Naive thymus-derived CD8-positive, alpha-beta T cell (primary cell): ENCODE measurements around the gene GADL1. TPM values are rescaled to one million over a fixed set of nuclear protein-coding genes. Genes with fewer than 3 reads are reported as not detected.
A peak's percentile ranks its signal among the peaks of the same experiment; 100 is the strongest.

ENCODE experiments used
- ATAC-seq, 2 donors: fragments of 150-1000 bp; cut with Tn5 transposase in 1 of 2; sonication (Bioruptor Pico), chemical (Tn5 transposase) in 1 of 2; 1 replicate in 1 of 2; 2 replicates in 1 of 2; pipeline ENCODE4 v1.10.0; 2021; ENCODE audit warnings: mild to moderate bottlenecking in 2 of 2, moderate library complexity in 2 of 2
- POLR2A ChIA-PET: fragments of 350-600 bp; sonication (Branson Sonifier 250); formaldehyde crosslinking; loops from one replicate; lab custom pipeline; 2021; ENCODE audit warnings: antibody characterized with exemption; lab: Charles Lee
- DNase-seq, 10 donors: peaks; one replicate each; pipeline versions ENCODE4 v3.0.0 to v3.0.0-alpha.2; 2020 to 2022
- H3K27ac Mint-ChIP-seq, 10 donors: one replicate each; pipeline ENCODE4 v1.8.0; 2020 to 2022; ENCODE audit warnings: mild to moderate bottlenecking in 10 of 10, mixed read lengths in 10 of 10, moderate library complexity in 4 of 10, inconsistent platforms in 1 of 10
- H3K27me3 Mint-ChIP-seq, 5 donors: one replicate each; pipeline ENCODE4 v1.8.0; 2021 to 2022; ENCODE audit warnings: mixed read lengths in 5 of 5
- H3K36me3 Mint-ChIP-seq, 3 donors: one replicate each; pipeline ENCODE4 v1.8.0; 2020 to 2022; ENCODE audit warnings: mixed read lengths in 3 of 3, mild to moderate bottlenecking in 2 of 3, inconsistent platforms in 1 of 3
- H3K4me1 Mint-ChIP-seq, 4 donors: one replicate each; pipeline ENCODE4 v1.8.0; 2021 to 2022; ENCODE audit warnings: mixed read lengths in 4 of 4
- H3K4me3 Mint-ChIP-seq, 10 donors: one replicate each; pipeline ENCODE4 v1.8.0; 2020 to 2022; ENCODE audit warnings: mild to moderate bottlenecking in 10 of 10, mixed read lengths in 10 of 10, moderate library complexity in 6 of 10, inconsistent platforms in 1 of 10
- H3K9me3 Mint-ChIP-seq, 9 donors: one replicate each; pipeline ENCODE4 v1.8.0; 2020 to 2022; ENCODE audit warnings: mixed read lengths in 9 of 9, mild to moderate bottlenecking in 3 of 9, inconsistent platforms in 1 of 9, moderate library complexity in 1 of 9
- polyA plus RNA-seq, 3 donors: library from polyadenylated mRNA; unstranded; fragments of 300-500 nt; fragmentation: Illumina TruSeq; gene quantifications; one replicate each; pipeline ENCODE4 v1.2.3, GENCODE V29; 2021
- total RNA-seq, 8 experiments: library from RNA in 2 of 8; stranded (reverse) in 2 of 8; gene quantifications; one replicate each; pipeline ENCODE4 v1.2.3 and lab custom pipeline; 2021 to 2026

GADL1 gene
- total and polyA plus RNA-seq, 5 experiments from 2014 or later, result not detected

DNA sequence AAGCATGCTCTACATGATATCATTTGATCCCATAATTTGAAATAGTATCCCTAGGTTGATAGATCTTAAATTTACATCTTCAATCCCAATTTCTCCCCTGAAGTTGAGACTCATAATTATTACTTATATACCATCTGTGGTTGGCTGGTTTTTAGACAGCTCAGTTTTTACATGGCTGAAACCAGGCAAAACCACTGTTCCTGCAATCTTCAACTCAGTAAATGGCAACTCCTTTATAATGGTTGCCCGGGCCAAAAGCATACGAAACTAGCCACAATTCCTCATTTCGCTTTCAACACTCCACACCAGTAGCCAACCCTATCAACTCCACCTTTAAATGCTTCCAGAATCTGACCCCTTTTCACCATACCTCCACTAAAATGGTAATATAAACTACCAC, 169.6 kb downstream of the GADL1 start:
- POLR2A ChIA-PET, result interaction anchor here (1.6 kb wide), 1 partner anchor 18 kb away, joined by 3 read pairs; no protein-coding TSS in a partner anchor
- no peak overlapping the region for H3K4me3 Mint-ChIP-seq
- no peak for ATAC-seq
- no peak overlapping the region for H3K27ac Mint-ChIP-seq
- DNase-seq, result no peak
- peaks cover 0 to 16% (median 0%) of the 10 kb centered on the region in 9 donors for H3K9me3 Mint-ChIP-seq
- H3K4me1 Mint-ChIP-seq, result peaks cover 9 to 18% (median 12%) of the 10 kb centered on the region in 4 donors
- H3K27me3 Mint-ChIP-seq, result no peaks in the 10 kb centered on the region
- peaks cover 0 to 7% (median 3%) of the 10 kb centered on the region in 3 donors for H3K36me3 Mint-ChIP-seq

DNA sequence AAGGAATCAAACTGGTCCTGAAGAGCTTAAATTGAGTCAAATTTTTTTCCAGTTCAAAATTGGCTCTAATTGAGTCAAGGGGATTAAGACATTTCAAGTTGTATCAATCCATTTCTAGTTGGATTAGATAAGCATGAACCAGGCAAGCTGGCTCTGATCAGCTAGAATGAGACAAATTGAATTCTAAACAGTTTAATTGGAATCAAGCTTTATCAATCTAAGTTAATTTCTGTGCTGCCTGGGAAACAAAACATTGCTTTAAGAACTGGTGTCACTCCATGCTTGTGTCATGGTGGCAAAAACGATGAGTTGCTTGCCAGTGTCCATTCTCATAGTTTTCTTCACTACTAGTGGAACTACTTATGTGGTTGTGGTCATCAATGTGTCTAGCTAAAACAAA, 171.2 kb downstream of the GADL1 start:
- H3K4me3 Mint-ChIP-seq, result no peak overlapping the region
- H3K9me3 Mint-ChIP-seq, result peaks cover 0 to 16% (median 0%) of the 10 kb centered on the region in 9 donors
- H3K27ac Mint-ChIP-seq, result no peak overlapping the region
- DNase-seq, result no peak
- peaks cover 0 to 7% (median 3%) of the 10 kb centered on the region in 3 donors for H3K36me3 Mint-ChIP-seq
- H3K27me3 Mint-ChIP-seq, result no peaks in the 10 kb centered on the region
- peaks cover 1 to 5% (median 3%) of the 10 kb centered on the region in 4 donors for H3K4me1 Mint-ChIP-seq
- ATAC-seq, result no peak
- POLR2A ChIA-PET, result no interaction called here

- peaks cover 0 to 7% (median 3%) of the 10 kb centered on the region in 3 donors for H3K36me3 Mint-ChIP-seq
- no peak overlapping the region for H3K4me3 Mint-ChIP-seq
- no peak overlapping the region for H3K27ac Mint-ChIP-seq
- no peaks in the 10 kb centered on the region for H3K27me3 Mint-ChIP-seq
- H3K4me1 Mint-ChIP-seq, result peaks cover 0 to 6% (median 3%) of the 10 kb centered on the region in 4 donors
- peaks cover 0 to 16% (median 0%) of the 10 kb centered on the region in 9 donors for H3K9me3 Mint-ChIP-seq
- DNase-seq (no peak), ATAC-seq (no peak)
- POLR2A ChIA-PET, result no interaction called here
Measured at GRCh38 chr3:30721314-30721634, 173.2 kb downstream of the GADL1 start.

DNA sequence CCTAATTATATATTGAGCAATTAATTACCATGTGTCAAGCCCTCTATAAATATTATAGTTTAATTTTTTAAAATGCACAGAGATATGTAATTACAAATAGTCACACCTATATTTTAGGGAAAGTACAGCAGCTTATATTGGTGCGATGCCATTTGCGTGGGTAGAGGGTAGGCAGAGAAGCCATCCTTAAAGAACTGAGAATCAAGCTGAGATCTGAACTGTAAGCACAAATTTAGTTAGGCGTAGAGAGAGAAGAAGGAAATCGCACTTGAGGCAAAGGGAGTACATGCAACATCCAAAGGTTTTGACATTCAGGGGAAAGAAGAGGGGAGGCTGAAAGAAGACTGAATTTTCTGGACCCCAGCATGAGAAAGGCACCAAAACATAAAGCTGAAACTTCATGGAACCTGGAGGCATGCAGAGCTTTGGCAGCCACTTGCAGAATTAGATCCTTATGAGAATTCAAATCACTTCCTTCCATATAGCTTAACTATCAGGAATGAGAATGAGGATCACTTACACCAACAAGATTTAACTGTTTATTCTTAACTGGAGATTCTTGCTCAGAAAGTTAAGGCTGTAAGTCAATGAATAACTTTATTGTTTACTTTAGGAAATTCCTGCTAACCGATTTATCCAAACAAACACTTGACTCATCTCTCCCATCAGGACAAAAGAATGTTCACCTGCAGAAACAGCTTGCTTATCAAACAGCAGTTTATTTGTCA, 173.7 kb downstream of the GADL1 start:
- ATAC-seq (no peak), DNase-seq (no peak)
- H3K36me3 Mint-ChIP-seq, result peaks cover 0 to 7% (median 3%) of the 10 kb centered on the region in 3 donors
- H3K27me3 Mint-ChIP-seq, result no peaks in the 10 kb centered on the region
- peaks cover 0 to 16% (median 0%) of the 10 kb centered on the region in 9 donors for H3K9me3 Mint-ChIP-seq
- peaks cover 0 to 6% (median 3%) of the 10 kb centered on the region in 4 donors for H3K4me1 Mint-ChIP-seq
- POLR2A ChIA-PET, result no interaction called here
- H3K4me3 Mint-ChIP-seq, result no peak overlapping the region
- H3K27ac Mint-ChIP-seq, result no peak overlapping the region

DNA sequence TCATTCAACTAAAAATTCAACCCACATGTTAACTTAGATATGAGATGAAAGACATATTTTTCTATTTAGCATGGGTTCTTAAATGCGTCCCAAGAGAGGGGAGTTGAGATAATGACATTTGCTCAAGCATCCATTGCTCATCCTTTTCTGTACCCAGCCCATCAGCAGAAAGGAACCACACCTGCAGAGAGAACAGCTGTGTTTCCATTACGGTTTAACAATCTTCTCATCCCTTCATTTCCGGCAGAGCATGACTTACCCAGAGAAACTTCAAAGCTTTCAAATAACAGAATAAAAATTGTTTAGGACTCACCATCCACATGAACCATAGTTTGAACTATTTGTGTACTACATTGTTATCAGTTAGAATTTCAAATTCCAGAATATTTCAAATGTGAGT, 174.9 kb downstream of the GADL1 start:
- POLR2A ChIA-PET, result interaction anchor here (1.0 kb wide), 1 partner anchor 17 kb away, joined by 5 read pairs; no protein-coding TSS in a partner anchor

GRCh38 chr3:30713885-30714503, 180.5 kb downstream of the GADL1 start:
- no peaks in the 10 kb centered on the region for H3K27me3 Mint-ChIP-seq
- ATAC-seq, result no peak
- H3K36me3 Mint-ChIP-seq, result no peaks in the 10 kb centered on the region
- H3K4me1 Mint-ChIP-seq, result peaks cover 5 to 30% (median 9%) of the 10 kb centered on the region in 4 donors
- no peak for DNase-seq
- POLR2A ChIA-PET, result interaction anchor here (0.9 kb wide), 1 partner anchor 12 kb away, joined by 3 read pairs; no protein-coding TSS in a partner anchor
- no peak overlapping the region for H3K27ac Mint-ChIP-seq
- no peak overlapping the region for H3K4me3 Mint-ChIP-seq
- peaks cover 0 to 3% (median 0%) of the 10 kb centered on the region in 9 donors for H3K9me3 Mint-ChIP-seq

More for the DNA sequence above, 174.9 kb downstream of the GADL1 start:
- Mint-ChIP-seq H3K4me1 (peaks cover 0 to 4% (median 1%) of the 10 kb centered on the region in 4 donors), H3K27me3 (no peaks in the 10 kb centered on the region), H3K27ac (no peak overlapping the region), H3K36me3 (peaks cover 0 to 3% (median 0%) of the 10 kb centered on the region in 3 donors), H3K9me3 (peaks cover 0 to 3% (median 0%) of the 10 kb centered on the region in 9 donors), H3K4me3 (no peak overlapping the region)
- ATAC-seq (no peak), DNase-seq (no peak)

DNA sequence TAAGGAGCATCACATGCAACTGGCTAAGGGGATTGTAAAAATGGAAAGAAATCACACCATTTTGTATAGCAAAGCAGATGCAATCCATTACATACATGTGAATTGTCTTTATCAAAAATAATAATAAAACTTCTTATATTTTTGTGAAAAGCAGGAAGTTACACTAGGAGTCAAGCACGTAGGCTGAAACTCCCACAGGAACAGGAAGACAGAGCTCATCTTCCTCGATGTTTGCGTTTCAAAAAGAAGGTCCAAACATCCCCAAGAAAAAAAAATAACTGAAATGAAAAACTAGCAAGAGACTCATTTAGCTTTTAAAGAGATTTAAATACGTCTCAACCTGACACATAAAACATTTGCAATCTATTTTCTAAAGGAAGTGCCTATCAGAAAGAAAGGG, 181.5 kb downstream of the GADL1 start:
- Mint-ChIP-seq H3K4me1 (peaks cover 8 to 38% (median 18%) of the 10 kb centered on the region in 4 donors), H3K27ac (peak overlapping the region in 3 of 10 donors; percentile 21 to 55 (median 45)), H3K36me3 (no peaks in the 10 kb centered on the region), H3K9me3 (peaks cover 0 to 6% (median 0%) of the 10 kb centered on the region in 9 donors), H3K4me3 (peak overlapping the region in 7 of 10 donors; percentile 27 to 68 (median 55)), H3K27me3 (no peaks in the 10 kb centered on the region)
- no peak for DNase-seq
- ATAC-seq, result no peak
- POLR2A ChIA-PET, result interaction anchor here (0.9 kb wide), 1 partner anchor 27 kb away, joined by 3 read pairs; no protein-coding TSS in a partner anchor

GRCh38 chr3:30711867-30712266, 182.6 kb downstream of the GADL1 start:
- Mint-ChIP-seq H3K36me3 (peaks cover 0 to 2% (median 0%) of the 10 kb centered on the region in 3 donors), H3K4me1 (peaks cover 8 to 38% (median 22%) of the 10 kb centered on the region in 4 donors), H3K27me3 (no peaks in the 10 kb centered on the region), H3K27ac (no peak overlapping the region), H3K9me3 (peaks cover 0 to 9% (median 0%) of the 10 kb centered on the region in 9 donors), H3K4me3 (peak overlapping the region in 1 of 10 donors; percentile 15)
- ATAC-seq, result no peak
- POLR2A ChIA-PET, result no interaction called here
- DNase-seq, result no peak

GRCh38 chr3:30711151-30711550, 183.3 kb downstream of the GADL1 start:
- peaks cover 10 to 38% (median 27%) of the 10 kb centered on the region in 4 donors for H3K4me1 Mint-ChIP-seq
- peaks cover 0 to 5% (median 3%) of the 10 kb centered on the region in 3 donors for H3K36me3 Mint-ChIP-seq
- POLR2A ChIA-PET, result no interaction called here
- H3K27ac Mint-ChIP-seq, result no peak overlapping the region
- ATAC-seq (no peak), DNase-seq (no peak)
- peaks cover 0 to 9% (median 0%) of the 10 kb centered on the region in 9 donors for H3K9me3 Mint-ChIP-seq
- no peaks in the 10 kb centered on the region for H3K27me3 Mint-ChIP-seq
- no peak overlapping the region for H3K4me3 Mint-ChIP-seq

GRCh38 chr3:30710017-30710416, 184.4 kb downstream of the GADL1 start:
- no peak for DNase-seq
- Mint-ChIP-seq H3K4me3 (no peak overlapping the region), H3K4me1 (peaks cover 10 to 41% (median 37%) of the 10 kb centered on the region in 4 donors), H3K27ac (no peak overlapping the region), H3K27me3 (no peaks in the 10 kb centered on the region), H3K9me3 (peaks cover 0 to 7% (median 0%) of the 10 kb centered on the region in 9 donors), H3K36me3 (peaks cover 0 to 8% (median 3%) of the 10 kb centered on the region in 3 donors)
- no peak for ATAC-seq
- POLR2A ChIA-PET, result no interaction called here

- POLR2A ChIA-PET, result interaction anchor here (0.5 kb wide), 1 partner anchor 21 kb away, joined by 3 read pairs; no protein-coding TSS in a partner anchor
- Mint-ChIP-seq H3K36me3 (peaks cover 0 to 12% (median 3%) of the 10 kb centered on the region in 3 donors), H3K27me3 (no peaks in the 10 kb centered on the region), H3K4me1 (peaks cover 17 to 52% (median 49%) of the 10 kb centered on the region in 4 donors), H3K9me3 (peaks cover 0 to 9% (median 0%) of the 10 kb centered on the region in 9 donors), H3K27ac (peak overlapping the region in 1 of 10 donors; percentile 37), H3K4me3 (peak overlapping the region in 3 of 10 donors; percentile 1 to 16 (median 15))
- DNase-seq, result no peak
- peak; percentile 25 to 40 for ATAC-seq
Measured at GRCh38 chr3:30708472-30708871, 186.0 kb downstream of the GADL1 start.

DNA sequence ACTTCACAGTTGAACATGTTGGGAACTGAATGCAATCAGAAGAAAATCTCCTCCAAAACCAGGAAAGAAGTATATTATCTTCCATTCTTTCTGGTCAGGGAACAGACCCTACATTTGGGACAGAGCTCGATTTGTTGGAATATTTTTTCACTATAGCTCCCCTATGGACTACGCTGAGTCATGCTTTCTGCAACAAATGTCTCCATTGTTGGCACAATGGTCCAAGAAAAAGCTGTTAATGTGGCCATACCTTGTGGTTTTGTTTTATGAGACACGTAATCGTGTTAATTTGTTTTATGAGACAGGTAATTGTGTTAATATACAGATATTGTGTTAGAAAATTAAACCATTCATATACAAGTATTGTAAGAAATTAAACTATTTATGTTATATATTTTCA, 186.6 kb downstream of the GADL1 start:
- Mint-ChIP-seq H3K4me1 (peaks cover 22 to 59% (median 55%) of the 10 kb centered on the region in 4 donors), H3K9me3 (peaks cover 0 to 16% (median 0%) of the 10 kb centered on the region in 9 donors), H3K27me3 (no peaks in the 10 kb centered on the region), H3K4me3 (no peak overlapping the region), H3K36me3 (peaks cover 0 to 18% (median 3%) of the 10 kb centered on the region in 3 donors), H3K27ac (no peak overlapping the region)
- ATAC-seq, result no peak
- no peak for DNase-seq
- POLR2A ChIA-PET, result interaction anchor here (0.5 kb wide), 1 partner anchor 22 kb away, joined by 3 read pairs; no protein-coding TSS in a partner anchor
